Measurements from ENCODE around the gene CREB5. TPM values are rescaled to one million over a fixed set of nuclear protein-coding genes. Genes with fewer than 3 reads are reported as not detected.

Gene CREB5
- total and polyA plus RNA-seq, 2 donors (not counting 3 experiments of a cell fraction or from before 2014, with no cell fraction given) = 19.6 to 28.4 TPM

DNA sequence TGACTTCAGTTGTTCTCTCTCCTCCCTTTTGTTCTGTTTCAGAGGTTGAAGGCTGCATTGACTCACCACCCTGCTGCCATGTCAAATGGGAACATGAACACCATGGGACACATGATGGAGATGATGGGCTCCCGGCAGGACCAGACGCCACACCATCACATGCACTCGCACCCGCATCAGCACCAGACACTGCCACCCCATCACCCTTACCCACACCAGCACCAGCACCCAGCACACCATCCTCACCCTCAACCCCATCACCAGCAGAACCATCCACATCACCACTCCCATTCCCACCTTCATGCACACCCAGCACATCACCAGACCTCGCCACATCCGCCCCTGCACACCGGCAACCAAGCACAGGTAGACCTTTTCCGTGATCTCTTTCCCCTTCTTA lies 391.8 kb downstream of the CREB5 start:
- TF ChIP-seq, protein P1, sequence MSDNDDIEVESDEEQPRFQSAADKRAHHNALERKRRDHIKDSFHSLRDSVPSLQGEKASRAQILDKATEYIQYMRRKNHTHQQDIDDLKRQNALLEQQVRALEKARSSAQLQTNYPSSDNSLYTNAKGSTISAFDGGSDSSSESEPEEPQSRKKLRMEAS (IDR thresholded peaks at IDR 0.05; ENCODE audit: insufficient read depth, insufficient read length) = no peak
- TF ChIP-seq POLR2A (IDR thresholded peaks at IDR 0.05; ENCODE audit: low read depth, low read length) = no peak
- Histone ChIP-seq H3K79me2 (ENCODE audit: control insufficient read depth, insufficient read depth, low read length) (no peaks in the 10 kb centered on the region), H3K9me1 (replicated peaks; ENCODE audit: control insufficient read depth, extremely low read depth, insufficient read depth, low read length) (no peaks in the 10 kb centered on the region), H4K20me1 (replicated peaks; ENCODE audit: control insufficient read depth, extremely low read depth, insufficient read depth, low read length) (no peaks in the 10 kb centered on the region), H3K9me3 (replicated peaks; ENCODE audit: control insufficient read depth, insufficient read depth, low read length) (no peaks in the 10 kb centered on the region), H3K27ac (ENCODE audit: insufficient read depth, low read depth, low read length) (no peak overlapping the region), H2AFZ (ENCODE audit: low read depth, low read length) (no peak overlapping the region), H3K27me3 (ENCODE audit: control insufficient read depth in 2 of 2, insufficient read depth in 2 of 2, low read length in 2 of 2) (no peaks in the 10 kb centered on the region), H3K4me2 (ENCODE audit: insufficient read depth, low read length) (no peak overlapping the region), H3K4me1 (ENCODE audit: control insufficient read depth, extremely low read depth, insufficient read depth, low read length) (no peaks in the 10 kb centered on the region), H3K4me3 (replicated peaks in 1 of 3; ENCODE audit: insufficient read depth in 1 of 3, low read depth in 1 of 3, low read length in 3 of 3) (no peak overlapping the region), H3K9ac (replicated peaks; ENCODE audit: extremely low read depth, insufficient read depth, low read length) (no peak overlapping the region), H3K36me3 (ENCODE audit: control insufficient read depth in 2 of 2, extremely low read depth in 1 of 2, insufficient read depth in 2 of 2, low read length in 2 of 2) (peaks cover 0 to 4% of the 10 kb centered on the region in 2 experiments)
- dilution Hi-C loops (cut with MboI; ENCODE audit: extremely low pct_ligation_motif_present, low sequenced_read_pairs) = no loop called here
- intact Hi-C loops (cut with micrococcal nuclease) = no loop called here
- no peak for FAIRE-seq
- no TSS peak for BruUV-seq (replicated peaks)
- ChIA-PET CTCF (no interaction called here), POLR2A (no interaction called here)
- no peak for DNase-seq (ENCODE audit: low read depth, low spot score)

DNA sequence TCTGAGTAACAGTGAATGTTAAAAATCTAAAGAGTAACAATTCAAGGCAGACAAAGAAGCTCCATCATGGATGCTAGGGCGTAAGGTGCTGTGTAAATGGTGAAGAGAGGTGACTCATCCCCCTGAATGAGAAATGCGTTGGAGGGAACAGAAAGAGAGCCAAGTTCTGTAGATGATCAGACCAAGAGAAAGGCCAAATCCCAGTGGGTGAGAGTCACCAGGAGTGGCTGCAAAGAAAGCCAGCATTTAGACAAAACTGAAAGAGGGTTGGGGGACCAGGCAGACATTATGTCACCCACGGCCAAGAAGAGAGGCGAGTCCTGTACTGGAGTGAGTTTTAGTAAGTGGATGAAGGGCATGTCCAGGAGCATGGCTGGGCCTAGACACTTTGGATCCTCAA lies 392.7 kb downstream of the CREB5 start:
- ChIA-PET POLR2A (no interaction called here), CTCF (no interaction called here)
- Histone ChIP-seq H3K27ac (ENCODE audit: insufficient read depth, low read depth, low read length) (no peak overlapping the region), H3K4me3 (replicated peaks in 1 of 3; ENCODE audit: insufficient read depth in 1 of 3, low read depth in 1 of 3, low read length in 3 of 3) (no peak overlapping the region), H3K79me2 (ENCODE audit: control insufficient read depth, insufficient read depth, low read length) (no peaks in the 10 kb centered on the region), H3K27me3 (ENCODE audit: control insufficient read depth in 2 of 2, insufficient read depth in 2 of 2, low read length in 2 of 2) (no peaks in the 10 kb centered on the region), H3K4me1 (ENCODE audit: control insufficient read depth, extremely low read depth, insufficient read depth, low read length) (no peaks in the 10 kb centered on the region), H4K20me1 (replicated peaks; ENCODE audit: control insufficient read depth, extremely low read depth, insufficient read depth, low read length) (no peaks in the 10 kb centered on the region), H3K9ac (replicated peaks; ENCODE audit: extremely low read depth, insufficient read depth, low read length) (no peak overlapping the region), H3K36me3 (ENCODE audit: control insufficient read depth in 2 of 2, extremely low read depth in 1 of 2, insufficient read depth in 2 of 2, low read length in 2 of 2) (peaks cover 0 to 4% of the 10 kb centered on the region in 2 experiments), H3K9me3 (replicated peaks; ENCODE audit: control insufficient read depth, insufficient read depth, low read length) (no peaks in the 10 kb centered on the region), H3K9me1 (replicated peaks; ENCODE audit: control insufficient read depth, extremely low read depth, insufficient read depth, low read length) (no peaks in the 10 kb centered on the region), H2AFZ (ENCODE audit: low read depth, low read length) (no peak overlapping the region), H3K4me2 (ENCODE audit: insufficient read depth, low read length) (no peak overlapping the region)
- no TSS peak for BruUV-seq (replicated peaks)
- intact Hi-C loops (cut with micrococcal nuclease) (no loop called here), dilution Hi-C loops (cut with MboI; ENCODE audit: extremely low pct_ligation_motif_present, low sequenced_read_pairs) (no loop called here)
- TF ChIP-seq EZH2 (IDR thresholded peaks at IDR 0.05; ENCODE audit: borderline replicate concordance, low read depth, low read length, severe bottlenecking) (no peak), JUN (IDR thresholded peaks at IDR 0.05; ENCODE audit: borderline replicate concordance, insufficient read depth, insufficient read length, low read depth) (no peak), POLR2AphosphoS5 (IDR thresholded peaks at IDR 0.05; ENCODE audit: insufficient read depth, low read depth, low read length) (no peak), GATA2 (IDR thresholded peaks at IDR 0.05; ENCODE audit: insufficient read depth, insufficient read length, low read depth, low read length) (no peak), POLR2A (IDR thresholded peaks at IDR 0.05; ENCODE audit: low read depth, low read length) (no peak), FOS (IDR thresholded peaks at IDR 0.05; ENCODE audit: borderline replicate concordance, insufficient read depth, low read length) (no peak), MYC (IDR thresholded peaks at IDR 0.05; ENCODE audit: low read depth, low read length) (no peak)
- TF ChIP-seq, protein P1 (IDR thresholded peaks at IDR 0.05; ENCODE audit: insufficient read depth, insufficient read length) = no peak
- TF ChIP-seq, protein P2, sequence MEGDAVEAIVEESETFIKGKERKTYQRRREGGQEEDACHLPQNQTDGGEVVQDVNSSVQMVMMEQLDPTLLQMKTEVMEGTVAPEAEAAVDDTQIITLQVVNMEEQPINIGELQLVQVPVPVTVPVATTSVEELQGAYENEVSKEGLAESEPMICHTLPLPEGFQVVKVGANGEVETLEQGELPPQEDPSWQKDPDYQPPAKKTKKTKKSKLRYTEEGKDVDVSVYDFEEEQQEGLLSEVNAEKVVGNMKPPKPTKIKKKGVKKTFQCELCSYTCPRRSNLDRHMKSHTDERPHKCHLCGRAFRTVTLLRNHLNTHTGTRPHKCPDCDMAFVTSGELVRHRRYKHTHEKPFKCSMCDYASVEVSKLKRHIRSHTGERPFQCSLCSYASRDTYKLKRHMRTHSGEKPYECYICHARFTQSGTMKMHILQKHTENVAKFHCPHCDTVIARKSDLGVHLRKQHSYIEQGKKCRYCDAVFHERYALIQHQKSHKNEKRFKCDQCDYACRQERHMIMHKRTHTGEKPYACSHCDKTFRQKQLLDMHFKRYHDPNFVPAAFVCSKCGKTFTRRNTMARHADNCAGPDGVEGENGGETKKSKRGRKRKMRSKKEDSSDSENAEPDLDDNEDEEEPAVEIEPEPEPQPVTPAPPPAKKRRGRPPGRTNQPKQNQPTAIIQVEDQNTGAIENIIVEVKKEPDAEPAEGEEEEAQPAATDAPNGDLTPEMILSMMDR (IDR thresholded peaks at IDR 0.05; ENCODE audit: extremely low read depth in 1 of 2, insufficient read depth in 1 of 2, low read depth in 1 of 2, low read length in 2 of 2) = no peak
- DNase-seq (ENCODE audit: low read depth, low spot score) = no peak
- no peak for FAIRE-seq

Data from endothelial cell of umbilical vein (primary cell).